HL-60 (cell line): ENCODE results near the gene SECTM1.

Experiments
- GABPA ChIP-seq: IDR thresholded peaks from 2 replicates; pipeline ENCODE4 v1.6.1; 2012; ENCODE audit warnings: low read depth
- POLR2AphosphoS5 ChIP-seq: IDR thresholded peaks from 2 replicates; pipeline ENCODE4 v1.6.1; 2012; ENCODE audit warnings: low read depth
- SPI1 ChIP-seq: IDR thresholded peaks from 2 replicates; pipeline ENCODE4 v1.6.1; 2012; ENCODE audit warnings: low read depth, mild to moderate bottlenecking, borderline replicate concordance
- TF ChIP-seq, protein P1 (sequence below): IDR thresholded peaks from one replicate; pipeline ENCODE4 v1.5.1; 2011; ENCODE audit warnings: low read length, control low read depth, inconsistent platforms; ENCODE audit not compliant: insufficient read depth
- TF ChIP-seq, protein P2 (sequence below): IDR thresholded peaks from 2 replicates; pipeline ENCODE4 v1.6.1; 2012; ENCODE audit warnings: low read depth; ENCODE audit not compliant: insufficient replicate concordance

- TF ChIP-seq, protein P1, sequence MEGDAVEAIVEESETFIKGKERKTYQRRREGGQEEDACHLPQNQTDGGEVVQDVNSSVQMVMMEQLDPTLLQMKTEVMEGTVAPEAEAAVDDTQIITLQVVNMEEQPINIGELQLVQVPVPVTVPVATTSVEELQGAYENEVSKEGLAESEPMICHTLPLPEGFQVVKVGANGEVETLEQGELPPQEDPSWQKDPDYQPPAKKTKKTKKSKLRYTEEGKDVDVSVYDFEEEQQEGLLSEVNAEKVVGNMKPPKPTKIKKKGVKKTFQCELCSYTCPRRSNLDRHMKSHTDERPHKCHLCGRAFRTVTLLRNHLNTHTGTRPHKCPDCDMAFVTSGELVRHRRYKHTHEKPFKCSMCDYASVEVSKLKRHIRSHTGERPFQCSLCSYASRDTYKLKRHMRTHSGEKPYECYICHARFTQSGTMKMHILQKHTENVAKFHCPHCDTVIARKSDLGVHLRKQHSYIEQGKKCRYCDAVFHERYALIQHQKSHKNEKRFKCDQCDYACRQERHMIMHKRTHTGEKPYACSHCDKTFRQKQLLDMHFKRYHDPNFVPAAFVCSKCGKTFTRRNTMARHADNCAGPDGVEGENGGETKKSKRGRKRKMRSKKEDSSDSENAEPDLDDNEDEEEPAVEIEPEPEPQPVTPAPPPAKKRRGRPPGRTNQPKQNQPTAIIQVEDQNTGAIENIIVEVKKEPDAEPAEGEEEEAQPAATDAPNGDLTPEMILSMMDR = no peak
- TF ChIP-seq, protein P2, sequence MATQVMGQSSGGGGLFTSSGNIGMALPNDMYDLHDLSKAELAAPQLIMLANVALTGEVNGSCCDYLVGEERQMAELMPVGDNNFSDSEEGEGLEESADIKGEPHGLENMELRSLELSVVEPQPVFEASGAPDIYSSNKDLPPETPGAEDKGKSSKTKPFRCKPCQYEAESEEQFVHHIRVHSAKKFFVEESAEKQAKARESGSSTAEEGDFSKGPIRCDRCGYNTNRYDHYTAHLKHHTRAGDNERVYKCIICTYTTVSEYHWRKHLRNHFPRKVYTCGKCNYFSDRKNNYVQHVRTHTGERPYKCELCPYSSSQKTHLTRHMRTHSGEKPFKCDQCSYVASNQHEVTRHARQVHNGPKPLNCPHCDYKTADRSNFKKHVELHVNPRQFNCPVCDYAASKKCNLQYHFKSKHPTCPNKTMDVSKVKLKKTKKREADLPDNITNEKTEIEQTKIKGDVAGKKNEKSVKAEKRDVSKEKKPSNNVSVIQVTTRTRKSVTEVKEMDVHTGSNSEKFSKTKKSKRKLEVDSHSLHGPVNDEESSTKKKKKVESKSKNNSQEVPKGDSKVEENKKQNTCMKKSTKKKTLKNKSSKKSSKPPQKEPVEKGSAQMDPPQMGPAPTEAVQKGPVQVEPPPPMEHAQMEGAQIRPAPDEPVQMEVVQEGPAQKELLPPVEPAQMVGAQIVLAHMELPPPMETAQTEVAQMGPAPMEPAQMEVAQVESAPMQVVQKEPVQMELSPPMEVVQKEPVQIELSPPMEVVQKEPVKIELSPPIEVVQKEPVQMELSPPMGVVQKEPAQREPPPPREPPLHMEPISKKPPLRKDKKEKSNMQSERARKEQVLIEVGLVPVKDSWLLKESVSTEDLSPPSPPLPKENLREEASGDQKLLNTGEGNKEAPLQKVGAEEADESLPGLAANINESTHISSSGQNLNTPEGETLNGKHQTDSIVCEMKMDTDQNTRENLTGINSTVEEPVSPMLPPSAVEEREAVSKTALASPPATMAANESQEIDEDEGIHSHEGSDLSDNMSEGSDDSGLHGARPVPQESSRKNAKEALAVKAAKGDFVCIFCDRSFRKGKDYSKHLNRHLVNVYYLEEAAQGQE = no peak
- TF ChIP-seq POLR2AphosphoS5 (no peak), SPI1 (no peak), GABPA (no peak)
Observed at GRCh38 chr17:82282239-82283207, 51.0 kb downstream of the SECTM1 start.
